GM19452 (cell line): ENCODE data around the gene EPN3.

Experiments
- ATAC-seq: cut with Tn5 transposase; IDR thresholded peaks from one replicate; pipeline ENCODE4 v1.9.1; 2021; ENCODE audit not compliant: unreplicated experiment

The EPN3 gene

GRCh38 chr17:50508573-50509460, 23.7 kb upstream of the EPN3 start:
- no peak for ATAC-seq

- peak; percentile 87 for ATAC-seq
Measured at GRCh38 chr17:50511058-50511457, 21.5 kb upstream of the EPN3 start.

- no peak for ATAC-seq
Measured at GRCh38 chr17:50513495-50513894, 19.0 kb upstream of the EPN3 start.

GRCh38 chr17:50514388-50514787, 18.1 kb upstream of the EPN3 start:
- no peak for ATAC-seq

GRCh38 chr17:50514936-50515702, 17.4 kb upstream of the EPN3 start:
- ATAC-seq: no peak

GRCh38 chr17:50517011-50517410, 15.5 kb upstream of the EPN3 start:
- no peak for ATAC-seq

- no peak for ATAC-seq
Measured at GRCh38 chr17:50517504-50518383, 14.8 kb upstream of the EPN3 start.

- ATAC-seq: no peak
Measured at GRCh38 chr17:50518384-50519023, 14.0 kb upstream of the EPN3 start.

- no peak for ATAC-seq
Measured at GRCh38 chr17:50519141-50519834, 13.2 kb upstream of the EPN3 start.

- no peak for ATAC-seq
Measured at GRCh38 chr17:50520483-50520882, 12.1 kb upstream of the EPN3 start.

- no peak for ATAC-seq
Measured at GRCh38 chr17:50521514-50521913, 11.0 kb upstream of the EPN3 start.

- no peak for ATAC-seq
Measured at GRCh38 chr17:50522766-50523165, 9.8 kb upstream of the EPN3 start.

- ATAC-seq: no peak
Measured at GRCh38 chr17:50523208-50523607, 9.3 kb upstream of the EPN3 start.

- ATAC-seq: no peak
Measured at GRCh38 chr17:50524838-50525237, 7.7 kb upstream of the EPN3 start.

GRCh38 chr17:50527155-50527762, 5.3 kb upstream of the EPN3 start:
- ATAC-seq: no peak

- no peak for ATAC-seq
Measured at GRCh38 chr17:50527949-50528474, 4.5 kb upstream of the EPN3 start.

- ATAC-seq: no peak
Measured at GRCh38 chr17:50529849-50530248, 2.7 kb upstream of the EPN3 start.

- ATAC-seq: no peak
Measured at GRCh38 chr17:50531428-50532025, 1.0 kb upstream of the EPN3 start.

- no peak for ATAC-seq
Measured at GRCh38 chr17:50533185-50533584, 650 bp downstream of the EPN3 start.
